ENCODE measurements around the gene BBS7.

The BBS7 gene

GRCh38 chr4:121801715-121802075 lies 68.6 kb downstream of the BBS7 start:
- TF ChIP-seq, protein P1, sequence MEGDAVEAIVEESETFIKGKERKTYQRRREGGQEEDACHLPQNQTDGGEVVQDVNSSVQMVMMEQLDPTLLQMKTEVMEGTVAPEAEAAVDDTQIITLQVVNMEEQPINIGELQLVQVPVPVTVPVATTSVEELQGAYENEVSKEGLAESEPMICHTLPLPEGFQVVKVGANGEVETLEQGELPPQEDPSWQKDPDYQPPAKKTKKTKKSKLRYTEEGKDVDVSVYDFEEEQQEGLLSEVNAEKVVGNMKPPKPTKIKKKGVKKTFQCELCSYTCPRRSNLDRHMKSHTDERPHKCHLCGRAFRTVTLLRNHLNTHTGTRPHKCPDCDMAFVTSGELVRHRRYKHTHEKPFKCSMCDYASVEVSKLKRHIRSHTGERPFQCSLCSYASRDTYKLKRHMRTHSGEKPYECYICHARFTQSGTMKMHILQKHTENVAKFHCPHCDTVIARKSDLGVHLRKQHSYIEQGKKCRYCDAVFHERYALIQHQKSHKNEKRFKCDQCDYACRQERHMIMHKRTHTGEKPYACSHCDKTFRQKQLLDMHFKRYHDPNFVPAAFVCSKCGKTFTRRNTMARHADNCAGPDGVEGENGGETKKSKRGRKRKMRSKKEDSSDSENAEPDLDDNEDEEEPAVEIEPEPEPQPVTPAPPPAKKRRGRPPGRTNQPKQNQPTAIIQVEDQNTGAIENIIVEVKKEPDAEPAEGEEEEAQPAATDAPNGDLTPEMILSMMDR (conservative IDR thresholded peaks at IDR 0.05): no peak
- 0 out of 2 replicates have a peak, but pooled peaks have one; percentile 19 for TF ChIP-seq ZFX (IDR thresholded peaks at IDR 0.05)

DNA sequence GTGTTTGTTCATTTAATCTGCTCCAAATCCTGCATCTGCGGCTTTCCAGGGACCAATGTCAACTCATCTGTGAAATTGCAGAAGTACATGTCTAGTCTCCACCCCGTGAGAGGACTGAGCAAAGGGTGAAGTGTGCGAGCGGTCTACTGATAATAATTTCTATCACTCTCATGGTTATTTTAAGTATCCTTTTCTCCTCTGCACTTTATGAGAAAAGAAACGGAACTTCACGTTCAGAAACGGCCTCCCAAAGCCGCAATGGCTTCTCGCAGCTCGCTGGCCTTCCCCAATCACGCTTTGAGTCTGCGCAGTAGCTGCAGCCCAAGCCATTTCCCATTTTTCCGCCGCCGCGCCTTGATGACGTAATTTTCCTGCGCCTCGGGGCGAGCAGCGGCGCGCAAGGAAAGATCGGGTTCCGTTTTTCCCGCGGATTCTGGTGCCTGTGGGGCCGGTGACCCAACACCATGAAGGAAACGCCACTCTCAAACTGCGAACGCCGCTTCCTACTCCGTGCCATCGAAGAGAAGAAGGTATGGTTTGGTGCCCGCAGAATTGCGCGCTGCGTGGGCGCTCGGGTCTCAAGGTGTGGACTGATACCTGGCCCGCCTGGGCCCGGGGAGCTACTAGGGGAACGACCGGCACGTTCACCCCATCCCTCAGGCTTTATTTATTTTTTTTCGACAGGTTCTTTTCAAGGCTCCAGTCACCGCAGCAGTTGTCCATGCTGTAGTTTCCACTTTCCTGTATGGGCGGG lies 69.1 kb downstream of the BBS7 start, which contains the start of gene EXOSC9:
Gene EXOSC9 (plus strand): TSS at position 363 of the 754 bp plus-strand sequence. CDS start 102 bp downstream, at position 465.
- peak within 1 kb of the TSS; percentile 80 for H3K27ac ChIP-seq
- peak; percentile 71 for TF ChIP-seq ZFX (IDR thresholded peaks at IDR 0.05)
- TF ChIP-seq, protein P1 (conservative IDR thresholded peaks at IDR 0.05): no peak

More at GRCh38 chr4:121801715-121802075, 68.6 kb downstream of the BBS7 start:
- peak overlapping the region; percentile 80 for H3K27ac ChIP-seq

GRCh38 chr4:121800638-121800960 lies 69.7 kb downstream of the BBS7 start:
- TF ChIP-seq ZFX (IDR thresholded peaks at IDR 0.05): no peak
- TF ChIP-seq, protein P1 (conservative IDR thresholded peaks at IDR 0.05): no peak
- H3K27ac ChIP-seq: peak overlapping the region; percentile 80; the same call in 1 of the 2 replicates

GRCh38 chr4:121799867-121800501 lies 70.3 kb downstream of the BBS7 start:
- TF ChIP-seq ZFX (IDR thresholded peaks at IDR 0.05): no peak
- TF ChIP-seq, protein P1 (conservative IDR thresholded peaks at IDR 0.05): no peak
- no peak overlapping the region for H3K27ac ChIP-seq

- no peak overlapping the region for H3K27ac ChIP-seq
- TF ChIP-seq, protein P1 (conservative IDR thresholded peaks at IDR 0.05): no peak
- TF ChIP-seq ZFX (IDR thresholded peaks at IDR 0.05): no peak
These were observed 71.0 kb downstream of the BBS7 start for GRCh38 chr4:121799208-121799823.

DNA sequence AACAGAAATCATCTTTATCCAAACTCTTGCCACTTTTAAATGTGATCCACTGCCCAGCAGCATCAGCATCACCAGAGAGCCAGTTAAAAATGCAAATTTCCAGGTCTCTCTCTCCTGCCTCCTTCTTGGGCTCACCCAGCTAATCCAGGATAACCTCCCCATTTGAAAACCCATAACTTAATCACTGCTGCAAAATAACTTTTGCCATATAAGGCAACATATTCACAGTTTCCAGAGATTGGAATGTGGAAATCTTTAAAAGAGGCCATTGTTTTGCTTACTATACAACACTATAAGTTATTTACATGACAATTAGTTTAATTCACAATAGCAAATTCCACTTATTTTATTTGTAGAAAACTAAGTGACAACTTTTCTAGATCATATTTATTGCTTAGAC lies 74.0 kb downstream of the BBS7 start:
- no peak overlapping the region for H3K27ac ChIP-seq
- TF ChIP-seq, protein P1 (conservative IDR thresholded peaks at IDR 0.05): no peak
- TF ChIP-seq ZFX (IDR thresholded peaks at IDR 0.05): no peak
